ENCODE measurements around the gene QDPR.

DNA sequence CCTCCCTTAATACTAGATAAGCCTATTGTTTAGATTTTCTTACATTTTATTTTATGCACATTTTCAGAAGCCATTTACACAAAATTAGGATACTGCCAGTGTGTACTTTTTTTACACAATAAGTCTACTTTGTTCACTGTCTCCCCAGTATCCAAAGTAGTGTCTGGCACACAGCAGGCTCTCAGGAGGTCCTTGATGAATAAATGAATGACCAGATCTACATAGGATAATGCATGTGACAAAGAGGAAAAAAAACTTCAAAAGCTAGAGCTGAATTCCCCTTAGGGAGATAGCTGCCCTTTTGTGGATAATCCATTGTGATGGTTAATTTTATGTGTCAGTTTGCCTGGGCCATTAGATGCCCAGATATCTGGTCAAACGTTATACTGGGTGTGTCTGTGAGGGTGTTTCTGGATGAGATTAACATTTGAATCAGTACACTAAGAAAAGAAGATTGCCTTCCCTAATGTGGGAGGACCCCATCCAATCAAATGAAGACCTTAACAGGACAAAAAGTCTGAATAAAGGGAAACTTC, 61.6 kb downstream of the QDPR start:
- no peak for TF ChIP-seq POLR2A (IDR thresholded peaks at IDR 0.05)
- TF ChIP-seq, protein P1, sequence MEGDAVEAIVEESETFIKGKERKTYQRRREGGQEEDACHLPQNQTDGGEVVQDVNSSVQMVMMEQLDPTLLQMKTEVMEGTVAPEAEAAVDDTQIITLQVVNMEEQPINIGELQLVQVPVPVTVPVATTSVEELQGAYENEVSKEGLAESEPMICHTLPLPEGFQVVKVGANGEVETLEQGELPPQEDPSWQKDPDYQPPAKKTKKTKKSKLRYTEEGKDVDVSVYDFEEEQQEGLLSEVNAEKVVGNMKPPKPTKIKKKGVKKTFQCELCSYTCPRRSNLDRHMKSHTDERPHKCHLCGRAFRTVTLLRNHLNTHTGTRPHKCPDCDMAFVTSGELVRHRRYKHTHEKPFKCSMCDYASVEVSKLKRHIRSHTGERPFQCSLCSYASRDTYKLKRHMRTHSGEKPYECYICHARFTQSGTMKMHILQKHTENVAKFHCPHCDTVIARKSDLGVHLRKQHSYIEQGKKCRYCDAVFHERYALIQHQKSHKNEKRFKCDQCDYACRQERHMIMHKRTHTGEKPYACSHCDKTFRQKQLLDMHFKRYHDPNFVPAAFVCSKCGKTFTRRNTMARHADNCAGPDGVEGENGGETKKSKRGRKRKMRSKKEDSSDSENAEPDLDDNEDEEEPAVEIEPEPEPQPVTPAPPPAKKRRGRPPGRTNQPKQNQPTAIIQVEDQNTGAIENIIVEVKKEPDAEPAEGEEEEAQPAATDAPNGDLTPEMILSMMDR (IDR thresholded peaks at IDR 0.05) = no peak
